ENCODE results near the gene TMSB15B.
"Not testable (repeated sequence)": the region's sequence is repeated elsewhere in the genome, so short reads cannot be mapped to it uniquely, and the experiment has no call there.

The TMSB15B gene

GRCh38 chrX:103953353-103953752 lies 9.1 kb upstream of the TMSB15B start:
- H3K4me3 Mint-ChIP-seq: no peak overlapping the region
- H3K4me1 Mint-ChIP-seq: no peaks in the 10 kb centered on the region
- peaks cover 23% of the 10 kb centered on the region for H3K9me3 Mint-ChIP-seq
- TF ChIP-seq CTCF (IDR thresholded peaks at IDR 0.05): no peak
- DNase-seq: no peak
- peaks cover 11% of the 10 kb centered on the region for H3K36me3 Mint-ChIP-seq (ENCODE audit: low read depth)
- no peak overlapping the region for H3K27ac Mint-ChIP-seq
- H3K27me3 Mint-ChIP-seq (ENCODE audit: low read depth, poor library complexity): peaks cover 9% of the 10 kb centered on the region

DNA sequence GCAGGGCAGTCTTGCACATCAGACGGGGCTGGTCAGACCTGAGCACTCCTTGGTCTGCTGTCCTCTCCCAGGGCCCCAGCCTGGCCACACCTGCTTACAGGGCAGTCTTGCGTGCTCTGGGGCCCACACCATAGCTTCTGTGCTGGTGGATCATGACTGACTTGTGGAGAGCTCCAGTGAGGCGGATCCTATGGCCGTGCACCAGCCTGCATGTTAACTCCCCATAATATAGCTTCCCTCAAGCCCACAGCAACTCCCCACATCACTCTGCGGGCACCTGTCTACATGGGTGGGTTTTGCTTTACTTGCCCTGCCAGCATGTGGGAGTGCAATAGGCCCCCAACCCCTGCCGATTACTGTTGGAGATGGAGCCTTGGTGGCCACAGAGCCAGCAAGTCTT lies 8.2 kb upstream of the TMSB15B start:
- Mint-ChIP-seq H3K27ac (no peak overlapping the region), H3K4me1 (no peaks in the 10 kb centered on the region), H3K36me3 (ENCODE audit: low read depth) (peaks cover 11% of the 10 kb centered on the region), H3K4me3 (no peak overlapping the region), H3K9me3 (peaks cover 23% of the 10 kb centered on the region), H3K27me3 (ENCODE audit: low read depth, poor library complexity) (peaks cover 9% of the 10 kb centered on the region)
- no peak for DNase-seq
- TF ChIP-seq CTCF (IDR thresholded peaks at IDR 0.05): no peak

- H3K4me1 Mint-ChIP-seq; H3K9me3 Mint-ChIP-seq; H3K27ac Mint-ChIP-seq; DNase-seq; H3K36me3 Mint-ChIP-seq (ENCODE audit: low read depth); H3K27me3 Mint-ChIP-seq (ENCODE audit: low read depth, poor library complexity); H3K4me3 Mint-ChIP-seq: not testable (repeated sequence)
Observed at GRCh38 chrX:103960599-103960998, 1.8 kb upstream of the TMSB15B start.

DNA sequence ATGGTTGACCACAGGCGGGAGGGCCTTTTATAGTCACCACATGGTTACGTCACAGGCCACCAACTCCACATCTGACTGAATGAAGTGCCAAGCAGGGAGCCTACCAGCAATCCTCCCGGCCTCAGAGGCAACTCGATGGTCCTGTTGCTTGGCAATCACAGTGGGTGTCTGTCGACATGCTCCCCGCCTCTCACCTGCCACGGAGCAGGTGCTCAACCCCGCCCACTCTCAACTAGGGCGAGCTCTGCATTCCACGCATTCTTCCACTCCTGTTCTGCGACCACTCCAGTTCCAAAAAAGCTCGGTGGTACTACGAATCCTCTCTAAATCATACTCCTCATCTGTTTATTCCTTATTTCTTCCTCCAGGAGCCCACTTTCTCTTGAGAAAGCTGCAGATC lies 21.1 kb downstream of the TMSB15B start:
- not testable (repeated sequence) for H3K36me3 Mint-ChIP-seq (ENCODE audit: low read depth); DNase-seq; H3K27ac Mint-ChIP-seq; H3K4me3 Mint-ChIP-seq; H3K27me3 Mint-ChIP-seq (ENCODE audit: low read depth, poor library complexity); H3K9me3 Mint-ChIP-seq; H3K4me1 Mint-ChIP-seq

- no peaks in the 10 kb centered on the region for H3K36me3 Mint-ChIP-seq (ENCODE audit: low read depth)
- no peaks in the 10 kb centered on the region for H3K27me3 Mint-ChIP-seq (ENCODE audit: low read depth, poor library complexity)
- no peak overlapping the region for H3K27ac Mint-ChIP-seq
- DNase-seq: no peak
- no peak for TF ChIP-seq CTCF (IDR thresholded peaks at IDR 0.05)
- H3K4me1 Mint-ChIP-seq: no peaks in the 10 kb centered on the region
- no peak overlapping the region for H3K4me3 Mint-ChIP-seq
- peaks cover 51% of the 10 kb centered on the region for H3K9me3 Mint-ChIP-seq
Observed at GRCh38 chrX:103999234-103999633, 36.8 kb downstream of the TMSB15B start.

DNA sequence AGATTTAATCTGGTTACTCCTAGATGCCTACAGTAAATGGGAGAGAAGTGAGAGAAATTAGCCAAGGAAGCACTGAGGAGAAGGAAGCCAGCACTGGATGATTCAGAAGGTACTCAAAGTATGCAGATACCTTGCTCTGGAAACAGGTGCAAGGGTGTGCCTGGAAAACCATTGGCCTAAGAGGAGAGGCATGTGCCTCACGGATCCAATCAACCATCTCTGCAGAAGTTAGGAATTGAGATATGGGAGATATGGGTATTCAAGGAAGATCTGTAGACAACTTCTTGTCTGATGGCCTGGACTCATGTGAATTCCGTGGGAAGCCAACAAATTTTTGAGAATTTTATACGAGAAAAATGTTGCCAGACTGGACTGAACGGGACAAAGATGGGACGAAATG lies 46.4 kb downstream of the TMSB15B start:
- Mint-ChIP-seq H3K36me3 (ENCODE audit: low read depth) (no peaks in the 10 kb centered on the region), H3K27me3 (ENCODE audit: low read depth, poor library complexity) (peaks cover 3% of the 10 kb centered on the region), H3K9me3 (peaks cover 69% of the 10 kb centered on the region), H3K4me3 (no peak overlapping the region), H3K27ac (no peak overlapping the region), H3K4me1 (no peaks in the 10 kb centered on the region)
- DNase-seq: no peak
- no peak for TF ChIP-seq CTCF (IDR thresholded peaks at IDR 0.05)

DNA sequence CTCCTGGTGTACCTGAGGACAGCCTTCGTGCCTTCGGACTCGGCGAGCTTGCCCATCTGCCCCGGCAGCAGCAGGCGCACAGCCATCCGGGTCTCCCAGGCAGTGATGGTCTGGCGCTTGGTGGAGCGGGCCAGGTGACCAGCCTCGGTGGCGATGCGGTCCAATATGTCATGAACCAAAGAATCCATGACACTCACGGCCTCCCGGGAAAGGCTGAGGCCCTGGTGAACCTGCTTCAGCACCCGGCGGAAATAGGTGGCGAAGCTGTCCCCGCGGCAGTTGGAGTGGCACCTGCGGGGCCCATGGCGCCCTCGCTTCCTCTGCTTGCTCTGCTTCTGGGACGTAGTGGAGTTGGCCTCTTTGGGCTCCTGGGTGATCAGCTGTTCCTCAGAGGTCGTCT lies 50.7 kb downstream of the TMSB15B start:
- H3K4me3 Mint-ChIP-seq: no peak overlapping the region
- H3K9me3 Mint-ChIP-seq: peaks cover 56% of the 10 kb centered on the region

More for the DNA sequence above, 50.7 kb downstream of the TMSB15B start:
- Mint-ChIP-seq H3K36me3 (ENCODE audit: low read depth) (no peaks in the 10 kb centered on the region), H3K27ac (no peak overlapping the region), H3K4me1 (no peaks in the 10 kb centered on the region), H3K27me3 (ENCODE audit: low read depth, poor library complexity) (peaks cover 3% of the 10 kb centered on the region)
- no peak for DNase-seq
- no peak for TF ChIP-seq CTCF (IDR thresholded peaks at IDR 0.05)
